ENCODE measurements around the gene VAX1.

VAX1 gene

DNA sequence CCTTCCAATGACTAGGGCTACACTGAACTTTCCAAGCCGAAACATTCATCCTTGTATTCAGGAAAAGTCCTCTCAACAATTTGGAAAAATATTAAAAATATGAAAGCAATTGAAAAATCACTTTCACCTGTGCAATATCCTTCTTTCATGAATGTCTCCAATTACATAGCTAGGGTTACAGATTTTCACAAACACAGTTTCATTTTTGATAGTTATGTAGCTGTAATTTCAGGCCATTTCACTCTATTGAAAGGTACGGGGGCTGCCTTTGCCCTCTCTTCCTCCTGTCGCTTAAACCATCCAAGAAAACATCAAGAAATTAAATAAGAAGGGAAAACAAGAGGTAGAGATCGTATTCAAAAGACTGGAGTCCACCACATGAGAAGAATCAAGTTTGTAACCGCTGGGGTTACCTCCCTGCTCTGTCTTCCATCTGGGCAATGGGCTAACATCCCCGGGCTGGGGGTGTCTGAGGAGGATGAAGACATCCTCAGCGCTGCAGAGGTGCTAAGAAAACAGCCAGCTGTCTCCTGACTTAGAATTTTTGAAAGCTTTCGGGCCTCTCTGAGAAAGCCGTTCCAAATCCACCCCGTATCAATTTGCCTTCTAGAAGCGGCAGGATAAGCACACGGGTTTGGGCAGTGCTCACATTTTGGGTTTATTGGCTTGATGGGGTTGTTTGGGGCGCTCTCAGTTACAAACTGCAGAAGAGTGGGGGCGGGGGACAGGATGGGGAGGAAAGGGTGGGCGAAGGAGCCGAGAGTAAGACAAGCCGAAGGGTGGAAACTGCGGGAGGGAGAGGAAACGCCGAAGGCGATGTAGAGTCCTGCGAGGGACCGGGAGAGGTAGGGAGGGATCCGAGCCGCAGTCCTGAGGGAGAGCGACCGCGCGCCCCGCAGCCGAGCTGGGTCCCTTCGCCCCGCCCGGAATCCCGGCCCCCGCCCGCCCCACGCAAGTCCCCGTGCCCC lies 24.3 kb upstream of the VAX1 start:
- Histone ChIP-seq H3K4me3 (ENCODE audit: low read depth in 1 of 2, low read length in 2 of 2) (peak overlapping the region in 1 of 2 donors; percentile 28), H3K36me3 (ENCODE audit: control insufficient read depth in 1 of 2, insufficient read depth in 2 of 2, low read length in 2 of 2) (no peaks in the 10 kb centered on the region), H3K27ac (ENCODE audit: low read length) (no peak overlapping the region), H3K9me3 (ENCODE audit: control insufficient read depth in 1 of 2, low read length in 2 of 2) (peaks cover 0 to 3% of the 10 kb centered on the region in 2 donors), H3K27me3 (ENCODE audit: low read depth, low read length) (peaks cover 94% of the 10 kb centered on the region), H3K4me1 (ENCODE audit: control insufficient read depth in 1 of 2, insufficient read depth in 2 of 2, low read length in 2 of 2) (peaks cover 0 to 41% of the 10 kb centered on the region in 2 donors)

GRCh38 chr10:117161386-117162033 lies 23.4 kb upstream of the VAX1 start:
- no peak overlapping the region for H3K4me3 ChIP-seq (ENCODE audit: low read depth in 1 of 2, low read length in 2 of 2)
- H3K27me3 ChIP-seq (ENCODE audit: low read depth, low read length) = peaks cover 85% of the 10 kb centered on the region
- H3K27ac ChIP-seq (ENCODE audit: low read length) = no peak overlapping the region
- H3K9me3 ChIP-seq (ENCODE audit: control insufficient read depth in 1 of 2, low read length in 2 of 2) = peaks cover 0 to 3% of the 10 kb centered on the region in 2 donors
- H3K36me3 ChIP-seq (ENCODE audit: control insufficient read depth in 1 of 2, insufficient read depth in 2 of 2, low read length in 2 of 2) = no peaks in the 10 kb centered on the region
- peaks cover 0 to 33% of the 10 kb centered on the region in 2 donors for H3K4me1 ChIP-seq (ENCODE audit: control insufficient read depth in 1 of 2, insufficient read depth in 2 of 2, low read length in 2 of 2)

DNA sequence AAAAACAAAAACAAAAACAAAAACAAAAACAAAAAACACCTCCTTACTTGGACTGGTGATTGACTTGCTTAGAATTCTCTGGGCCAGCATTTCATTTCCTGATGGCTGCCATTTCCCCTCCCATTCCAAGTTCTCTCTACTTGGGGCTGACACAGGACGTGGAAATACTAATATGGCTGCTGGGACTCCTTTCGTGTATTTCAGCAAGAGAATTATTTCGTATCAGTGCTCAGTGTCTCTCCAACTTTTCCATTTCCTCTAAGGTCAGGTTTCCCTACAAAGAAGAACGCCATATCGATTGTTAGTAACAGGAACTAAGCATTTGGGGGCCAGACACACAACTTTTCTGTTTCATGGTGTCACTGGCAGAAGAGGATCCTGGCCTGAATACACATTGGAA lies 22.5 kb upstream of the VAX1 start:
- Histone ChIP-seq H3K36me3 (ENCODE audit: control insufficient read depth in 1 of 2, insufficient read depth in 2 of 2, low read length in 2 of 2) (no peaks in the 10 kb centered on the region), H3K27ac (ENCODE audit: low read length) (no peak overlapping the region), H3K4me3 (ENCODE audit: low read depth in 1 of 2, low read length in 2 of 2) (no peak overlapping the region), H3K27me3 (ENCODE audit: low read depth, low read length) (peaks cover 79% of the 10 kb centered on the region), H3K4me1 (ENCODE audit: control insufficient read depth in 1 of 2, insufficient read depth in 2 of 2, low read length in 2 of 2) (peaks cover 0 to 24% of the 10 kb centered on the region in 2 donors), H3K9me3 (ENCODE audit: control insufficient read depth in 1 of 2, low read length in 2 of 2) (peaks cover 0 to 3% of the 10 kb centered on the region in 2 donors)

- Histone ChIP-seq H3K9me3 (ENCODE audit: control insufficient read depth in 1 of 2, low read length in 2 of 2) (peaks cover 0 to 3% of the 10 kb centered on the region in 2 donors), H3K4me3 (ENCODE audit: low read depth in 1 of 2, low read length in 2 of 2) (no peak overlapping the region), H3K27ac (ENCODE audit: low read length) (no peak overlapping the region), H3K36me3 (ENCODE audit: control insufficient read depth in 1 of 2, insufficient read depth in 2 of 2, low read length in 2 of 2) (no peaks in the 10 kb centered on the region), H3K27me3 (ENCODE audit: low read depth, low read length) (peaks cover 70% of the 10 kb centered on the region), H3K4me1 (ENCODE audit: control insufficient read depth in 1 of 2, insufficient read depth in 2 of 2, low read length in 2 of 2) (peaks cover 0 to 18% of the 10 kb centered on the region in 2 donors)
Observed at GRCh38 chr10:117159390-117159789, 21.3 kb upstream of the VAX1 start.

DNA sequence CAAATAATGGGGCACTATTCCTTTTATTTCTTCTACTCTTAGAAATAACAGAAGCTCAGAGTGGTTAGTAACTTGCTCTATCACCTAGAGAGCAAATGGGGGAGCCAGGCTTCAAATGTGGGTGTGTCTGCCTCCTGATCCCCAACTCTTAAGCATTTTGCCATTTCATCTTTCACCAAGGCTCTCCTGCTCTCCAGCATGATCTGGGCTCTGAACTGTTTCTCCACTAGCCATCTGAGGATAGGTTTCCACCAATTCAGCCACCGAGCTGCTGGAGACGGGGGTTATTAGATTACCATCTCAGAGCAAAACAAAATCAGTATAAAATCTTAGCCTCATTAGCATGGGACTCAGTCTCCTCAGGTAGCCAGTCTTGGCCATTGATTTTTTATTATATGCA lies 20.2 kb upstream of the VAX1 start:
- peaks cover 59% of the 10 kb centered on the region for H3K27me3 ChIP-seq (ENCODE audit: low read depth, low read length)
- no peak overlapping the region for H3K27ac ChIP-seq (ENCODE audit: low read length)
- peaks cover 0 to 13% of the 10 kb centered on the region in 2 donors for H3K4me1 ChIP-seq (ENCODE audit: control insufficient read depth in 1 of 2, insufficient read depth in 2 of 2, low read length in 2 of 2)

DNA sequence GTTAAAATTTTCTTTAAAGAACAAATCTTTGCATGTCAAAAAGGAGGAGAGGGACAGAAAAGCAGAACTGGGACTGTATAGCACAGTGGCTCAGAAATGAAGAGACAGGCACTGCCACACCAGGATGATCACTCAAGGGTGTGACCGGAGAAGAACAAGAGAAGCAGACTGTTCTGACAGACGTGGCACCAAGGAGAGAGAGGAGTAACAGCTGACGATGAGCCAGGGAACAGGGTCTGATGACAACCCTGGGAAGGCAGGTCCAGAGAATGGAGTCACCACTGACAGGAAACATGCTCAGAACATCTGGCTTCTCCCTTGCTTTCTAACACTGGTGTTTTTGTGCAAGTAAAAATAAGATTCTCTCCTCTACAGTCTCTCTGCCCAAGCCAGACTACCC lies 14.6 kb upstream of the VAX1 start:
- Histone ChIP-seq H3K4me1 (ENCODE audit: control insufficient read depth in 1 of 2, insufficient read depth in 2 of 2, low read length in 2 of 2) (no peaks in the 10 kb centered on the region), H3K4me3 (ENCODE audit: low read depth in 1 of 2, low read length in 2 of 2) (no peak overlapping the region), H3K27ac (ENCODE audit: low read length) (no peak overlapping the region), H3K27me3 (ENCODE audit: low read depth, low read length) (peaks cover 14% of the 10 kb centered on the region), H3K9me3 (ENCODE audit: control insufficient read depth in 1 of 2, low read length in 2 of 2) (no peaks in the 10 kb centered on the region), H3K36me3 (ENCODE audit: control insufficient read depth in 1 of 2, insufficient read depth in 2 of 2, low read length in 2 of 2) (no peaks in the 10 kb centered on the region)

More for the DNA sequence above, 20.2 kb upstream of the VAX1 start:
- Histone ChIP-seq H3K4me3 (ENCODE audit: low read depth in 1 of 2, low read length in 2 of 2) (no peak overlapping the region), H3K9me3 (ENCODE audit: control insufficient read depth in 1 of 2, low read length in 2 of 2) (peaks cover 0 to 3% of the 10 kb centered on the region in 2 donors), H3K36me3 (ENCODE audit: control insufficient read depth in 1 of 2, insufficient read depth in 2 of 2, low read length in 2 of 2) (no peaks in the 10 kb centered on the region)

DNA sequence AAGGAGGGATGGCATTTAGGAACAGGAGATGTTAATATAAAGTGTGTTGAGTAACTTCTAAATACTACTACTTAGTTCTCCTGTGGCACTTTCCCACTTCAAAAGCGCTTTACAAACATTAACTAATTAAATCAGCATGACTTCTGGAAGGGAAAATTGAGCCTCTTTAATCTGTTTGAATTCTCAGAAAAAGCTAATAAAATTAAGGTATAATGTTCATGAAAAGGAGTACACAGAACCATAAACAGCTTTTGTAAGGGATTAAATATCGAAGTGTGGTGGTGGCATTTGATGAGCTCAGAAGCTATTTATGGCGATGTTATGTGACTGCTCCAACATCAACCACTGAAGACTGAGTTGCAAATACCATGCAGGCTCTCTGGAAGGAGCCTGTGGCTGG lies 10.2 kb upstream of the VAX1 start:
- Histone ChIP-seq H3K27me3 (ENCODE audit: low read depth, low read length) (peaks cover 14% of the 10 kb centered on the region), H3K9me3 (ENCODE audit: control insufficient read depth in 1 of 2, low read length in 2 of 2) (peaks cover 11 to 12% of the 10 kb centered on the region in 2 donors), H3K4me3 (ENCODE audit: low read depth in 1 of 2, low read length in 2 of 2) (no peak overlapping the region), H3K36me3 (ENCODE audit: control insufficient read depth in 1 of 2, insufficient read depth in 2 of 2, low read length in 2 of 2) (no peaks in the 10 kb centered on the region), H3K4me1 (ENCODE audit: control insufficient read depth in 1 of 2, insufficient read depth in 2 of 2, low read length in 2 of 2) (no peaks in the 10 kb centered on the region), H3K27ac (ENCODE audit: low read length) (no peak overlapping the region)

DNA sequence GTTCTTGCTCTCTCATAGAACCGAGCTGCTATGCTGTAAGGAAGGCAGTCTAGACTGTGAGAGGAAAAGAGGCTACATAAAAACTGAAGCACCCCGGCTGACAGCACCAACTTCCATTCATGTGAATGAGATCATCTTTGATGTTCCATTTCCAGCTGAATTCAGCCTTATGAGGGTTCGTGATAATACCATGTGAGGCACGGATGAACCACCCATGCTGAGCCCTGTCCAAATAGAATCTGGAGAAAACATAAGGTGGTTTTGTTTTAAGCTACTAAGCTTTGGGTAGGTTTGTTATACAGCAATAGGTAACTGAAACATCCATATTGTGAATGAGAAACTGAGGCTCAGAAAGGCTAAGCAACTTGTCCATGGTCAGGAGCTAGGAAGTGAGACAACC lies 6.9 kb upstream of the VAX1 start:
- Histone ChIP-seq H3K4me1 (ENCODE audit: control insufficient read depth in 1 of 2, insufficient read depth in 2 of 2, low read length in 2 of 2) (no peaks in the 10 kb centered on the region), H3K4me3 (ENCODE audit: low read depth in 1 of 2, low read length in 2 of 2) (no peak overlapping the region), H3K27ac (ENCODE audit: low read length) (no peak overlapping the region), H3K27me3 (ENCODE audit: low read depth, low read length) (peaks cover 32% of the 10 kb centered on the region), H3K36me3 (ENCODE audit: control insufficient read depth in 1 of 2, insufficient read depth in 2 of 2, low read length in 2 of 2) (no peaks in the 10 kb centered on the region), H3K9me3 (ENCODE audit: control insufficient read depth in 1 of 2, low read length in 2 of 2) (peaks cover 11 to 12% of the 10 kb centered on the region in 2 donors)

DNA sequence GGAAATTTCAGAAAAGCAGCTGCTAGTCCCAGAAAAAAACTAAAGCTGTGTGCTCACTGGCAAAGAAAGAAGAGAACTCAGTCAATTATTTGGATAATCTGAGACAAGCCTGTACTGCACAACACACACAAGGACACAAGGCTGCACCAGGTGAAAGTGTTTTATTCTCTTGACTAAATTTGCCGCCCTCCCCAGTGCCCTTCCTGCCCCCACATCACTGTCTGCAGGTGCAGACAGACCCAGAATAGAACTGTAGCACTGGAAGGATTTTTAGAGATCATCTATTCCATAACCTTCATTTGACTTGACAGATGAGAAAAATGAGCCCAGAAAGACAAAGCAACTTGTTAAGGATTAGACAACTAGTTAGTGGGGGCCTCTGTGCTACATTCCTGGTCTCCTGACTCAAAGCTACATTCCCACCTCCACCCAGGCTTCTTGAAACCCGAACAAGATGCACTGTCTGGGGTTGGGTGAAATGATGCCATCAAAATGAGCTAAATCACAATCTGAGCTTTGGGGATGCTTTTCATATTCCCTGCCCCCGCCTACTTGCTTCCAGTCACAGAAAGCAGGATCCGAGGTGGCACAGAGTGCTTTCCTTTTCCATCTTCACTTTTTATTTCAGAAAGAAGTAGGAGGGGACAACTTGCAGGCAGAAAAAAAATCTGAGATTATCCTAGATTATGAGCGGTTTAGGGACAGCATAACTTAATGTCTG lies 5.2 kb upstream of the VAX1 start:
- H3K27ac ChIP-seq (ENCODE audit: low read length) = no peak overlapping the region
- peaks cover 41% of the 10 kb centered on the region for H3K27me3 ChIP-seq (ENCODE audit: low read depth, low read length)
- no peak overlapping the region for H3K4me3 ChIP-seq (ENCODE audit: low read depth in 1 of 2, low read length in 2 of 2)
- H3K4me1 ChIP-seq (ENCODE audit: control insufficient read depth in 1 of 2, insufficient read depth in 2 of 2, low read length in 2 of 2) = peaks cover 0 to 15% of the 10 kb centered on the region in 2 donors
- no peaks in the 10 kb centered on the region for H3K36me3 ChIP-seq (ENCODE audit: control insufficient read depth in 1 of 2, insufficient read depth in 2 of 2, low read length in 2 of 2)
- peaks cover 11 to 12% of the 10 kb centered on the region in 2 donors for H3K9me3 ChIP-seq (ENCODE audit: control insufficient read depth in 1 of 2, low read length in 2 of 2)

DNA sequence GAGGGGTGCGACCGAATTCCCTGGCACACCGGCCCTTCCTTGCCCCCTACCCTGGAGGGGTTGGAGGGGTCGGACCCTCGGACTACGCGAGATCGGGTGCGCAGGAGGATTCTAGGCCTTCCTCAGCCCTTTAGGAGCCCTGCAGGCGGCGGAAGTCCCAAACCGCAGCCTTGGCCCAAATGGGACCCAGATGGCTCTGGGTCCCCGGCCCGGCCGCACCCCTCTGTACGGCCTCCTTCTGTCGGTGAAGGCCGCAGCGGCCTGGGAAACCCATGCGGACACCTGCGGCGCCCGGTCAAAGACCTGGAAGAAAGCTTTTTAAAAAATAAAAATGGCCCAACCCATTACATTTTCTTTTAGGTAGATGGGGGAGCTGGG lies 2.4 kb upstream of the VAX1 start:
- Histone ChIP-seq H3K27ac (ENCODE audit: low read length) (no peak overlapping the region), H3K9me3 (ENCODE audit: control insufficient read depth in 1 of 2, low read length in 2 of 2) (peaks cover 11 to 12% of the 10 kb centered on the region in 2 donors), H3K27me3 (ENCODE audit: low read depth, low read length) (peaks cover 56% of the 10 kb centered on the region), H3K4me3 (ENCODE audit: low read depth in 1 of 2, low read length in 2 of 2) (no peak overlapping the region), H3K4me1 (ENCODE audit: control insufficient read depth in 1 of 2, insufficient read depth in 2 of 2, low read length in 2 of 2) (peaks cover 0 to 33% of the 10 kb centered on the region in 2 donors), H3K36me3 (ENCODE audit: control insufficient read depth in 1 of 2, insufficient read depth in 2 of 2, low read length in 2 of 2) (no peaks in the 10 kb centered on the region)
